NCI-H1105 (cell line): ENCODE results near the gene HSD3B7.
"Not testable (repeated sequence)": the region's sequence is repeated elsewhere in the genome, so short reads cannot be mapped to it uniquely, and the experiment has no call there.

Experiments
- DNase-seq: peaks from one replicate; lab custom pipeline; 2025; lab: John Stamatoyannopoulos, UW

HSD3B7 gene

GRCh38 chr16:30984669-30985400, at the start of gene HSD3B7:
TSS of gene HSD3B7 (plus strand) at chr16:30985207. CDS start at chr16:30985659, 452 bp downstream.
- DNase-seq, result peak; percentile 51

- DNase-seq, result no peak
Observed at GRCh38 chr16:30937692-30938091, 47.3 kb upstream of the HSD3B7 start.

DNA sequence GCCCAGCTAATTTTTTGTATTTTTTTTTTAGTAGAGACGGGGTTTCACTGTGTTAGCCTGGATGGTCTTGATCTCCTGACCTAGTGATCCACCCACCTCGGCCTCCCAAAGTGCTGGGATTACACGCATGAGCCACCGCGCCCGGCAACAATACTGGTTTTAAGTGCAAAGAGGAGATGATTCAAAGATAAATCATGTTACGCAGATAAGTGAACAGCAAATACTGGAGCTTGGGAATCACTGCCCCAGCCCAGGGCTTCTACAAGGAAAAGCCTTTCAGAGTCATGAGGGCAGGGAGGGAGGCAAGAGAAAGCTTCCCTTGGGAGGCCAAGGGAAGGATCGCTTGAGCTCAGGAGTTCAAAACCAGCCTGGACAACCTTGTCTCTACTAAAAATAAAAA, 45.4 kb upstream of the HSD3B7 start:
- not testable (repeated sequence) for DNase-seq

DNA sequence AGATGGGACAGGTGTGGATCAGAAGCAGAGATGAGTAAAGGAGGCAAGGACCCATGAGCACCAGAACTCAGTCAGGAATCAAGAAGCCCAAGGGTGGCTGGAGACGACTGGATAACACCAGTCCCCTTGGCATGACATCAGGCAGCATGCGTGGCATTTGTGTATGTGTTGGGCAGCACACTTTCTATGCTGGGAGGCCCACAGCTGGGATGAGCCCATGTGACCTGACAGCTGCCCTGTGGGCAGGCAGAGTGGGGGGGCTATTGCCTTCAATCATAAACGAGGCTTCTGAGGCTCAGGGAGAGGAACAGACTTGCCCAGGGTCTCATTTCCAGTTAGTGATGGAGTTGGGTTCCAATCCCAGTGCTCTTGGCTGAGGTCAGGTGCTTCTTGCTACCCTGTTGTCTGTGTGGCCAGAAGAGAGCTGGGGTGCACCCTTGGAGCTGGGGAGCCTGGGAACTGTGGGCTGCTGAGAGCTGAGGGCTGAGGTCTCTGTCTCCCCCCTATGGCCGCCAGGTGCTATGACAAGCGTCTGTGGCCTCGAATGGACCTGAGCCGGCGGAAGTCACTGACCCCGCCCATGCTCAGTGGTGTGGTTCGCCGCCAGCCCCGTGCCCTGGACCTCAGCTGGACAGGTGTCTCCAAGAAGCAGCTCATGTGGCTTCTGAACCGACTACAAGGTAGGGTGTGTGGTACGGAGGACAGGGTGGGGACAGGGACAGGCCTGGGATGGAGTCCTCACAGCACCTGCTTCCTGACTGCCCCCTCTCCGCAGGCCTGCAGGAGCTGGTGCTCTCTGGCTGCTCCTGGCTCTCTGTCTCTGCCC, 43.2 kb upstream of the HSD3B7 start:
- DNase-seq, result peak; percentile 15

DNA sequence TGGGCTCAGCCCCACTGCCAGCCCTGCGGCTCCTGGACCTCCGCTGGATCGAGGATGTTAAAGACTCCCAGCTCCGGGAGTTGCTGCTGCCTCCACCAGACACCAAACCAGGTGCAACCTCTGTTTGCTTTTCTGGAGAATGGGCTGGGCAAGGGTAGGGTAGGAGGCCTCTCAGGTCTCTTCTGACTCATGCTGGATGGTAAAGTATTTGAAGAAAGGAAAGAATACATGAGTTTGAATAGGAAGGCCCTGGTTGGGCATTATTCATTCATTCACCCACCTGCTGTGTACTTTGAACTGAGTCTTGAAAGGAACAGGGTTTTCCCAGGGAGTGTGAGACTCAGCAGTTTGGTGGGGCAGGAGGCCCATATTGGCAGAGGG, 42.6 kb upstream of the HSD3B7 start:
- no peak for DNase-seq

DNA sequence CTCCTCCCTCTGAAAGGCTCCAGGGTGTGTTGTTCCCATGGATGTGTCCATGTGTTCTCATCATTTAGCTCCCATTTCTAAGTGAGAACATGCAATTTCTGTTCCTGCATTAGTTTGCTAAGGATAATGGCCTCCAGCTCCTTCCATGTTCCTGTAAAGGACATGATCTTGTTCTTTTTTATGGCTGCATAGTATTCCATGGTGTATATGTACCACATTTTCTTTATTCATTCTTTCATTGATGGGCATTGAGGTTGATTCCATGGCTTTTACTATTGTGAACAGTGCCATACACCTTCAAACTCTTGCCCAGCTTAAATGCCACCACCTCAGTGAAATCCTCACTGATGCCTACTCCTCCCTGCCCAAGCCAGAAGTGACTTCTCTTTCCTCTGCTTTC, 40.7 kb upstream of the HSD3B7 start:
- DNase-seq, result no peak

GRCh38 chr16:30946671-30947540, 38.1 kb upstream of the HSD3B7 start:
- no peak for DNase-seq

DNA sequence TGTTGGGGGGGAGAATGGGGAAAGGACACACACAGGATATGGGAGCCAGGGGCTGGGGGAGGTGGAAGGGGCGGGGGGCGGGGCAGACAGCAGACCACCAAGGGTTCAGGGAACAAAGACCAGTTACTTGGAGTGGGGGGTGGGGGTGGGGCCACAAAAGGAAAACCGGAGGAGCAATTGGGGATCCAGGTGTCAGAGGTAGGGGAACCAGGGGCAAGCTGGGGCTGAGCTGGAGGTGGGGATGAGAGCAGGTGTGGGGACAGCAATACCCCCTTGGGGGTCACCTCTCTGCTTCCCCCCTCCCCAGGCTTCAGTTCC, 37.5 kb upstream of the HSD3B7 start:
- no peak for DNase-seq

DNA sequence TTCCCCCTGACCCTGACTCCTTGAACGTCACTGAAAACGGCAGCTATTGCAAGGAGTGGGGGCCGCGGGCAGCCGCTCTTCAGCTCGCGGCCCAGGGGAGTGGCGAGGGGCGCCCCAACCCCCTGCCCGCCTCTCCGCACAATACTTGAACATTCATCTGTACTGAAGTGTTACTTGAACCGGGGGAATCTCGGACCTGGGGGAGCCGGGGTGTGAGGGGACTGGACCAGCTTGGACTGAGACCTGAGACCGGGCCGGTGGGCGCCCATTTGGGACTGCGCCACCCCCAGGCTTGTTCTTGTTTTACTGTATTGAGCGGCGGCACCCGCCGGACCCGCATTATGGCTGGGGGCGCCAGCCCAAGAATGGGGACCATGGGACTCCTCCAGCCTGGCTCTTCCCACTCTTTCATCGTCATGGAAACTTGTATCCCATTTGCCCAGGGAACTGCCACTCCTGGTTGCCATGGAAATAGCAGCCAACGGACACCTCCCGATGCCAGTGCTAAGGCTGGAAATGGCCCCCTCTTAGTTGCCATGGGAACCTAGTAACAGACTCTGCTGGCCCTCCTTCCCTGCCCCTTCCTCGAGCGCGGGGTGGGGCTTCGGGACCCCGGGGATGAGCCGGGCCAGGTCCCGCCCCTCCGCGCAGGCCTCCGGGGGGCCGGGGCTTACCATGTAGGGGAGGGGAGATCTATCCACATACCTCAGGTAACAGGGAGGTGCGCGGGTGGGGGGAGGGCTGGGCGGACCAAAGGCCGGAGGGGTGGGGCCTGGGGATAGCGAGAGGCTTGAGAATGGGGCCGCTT, 36.9 kb upstream of the HSD3B7 start:
- peak; percentile 98 for DNase-seq

DNA sequence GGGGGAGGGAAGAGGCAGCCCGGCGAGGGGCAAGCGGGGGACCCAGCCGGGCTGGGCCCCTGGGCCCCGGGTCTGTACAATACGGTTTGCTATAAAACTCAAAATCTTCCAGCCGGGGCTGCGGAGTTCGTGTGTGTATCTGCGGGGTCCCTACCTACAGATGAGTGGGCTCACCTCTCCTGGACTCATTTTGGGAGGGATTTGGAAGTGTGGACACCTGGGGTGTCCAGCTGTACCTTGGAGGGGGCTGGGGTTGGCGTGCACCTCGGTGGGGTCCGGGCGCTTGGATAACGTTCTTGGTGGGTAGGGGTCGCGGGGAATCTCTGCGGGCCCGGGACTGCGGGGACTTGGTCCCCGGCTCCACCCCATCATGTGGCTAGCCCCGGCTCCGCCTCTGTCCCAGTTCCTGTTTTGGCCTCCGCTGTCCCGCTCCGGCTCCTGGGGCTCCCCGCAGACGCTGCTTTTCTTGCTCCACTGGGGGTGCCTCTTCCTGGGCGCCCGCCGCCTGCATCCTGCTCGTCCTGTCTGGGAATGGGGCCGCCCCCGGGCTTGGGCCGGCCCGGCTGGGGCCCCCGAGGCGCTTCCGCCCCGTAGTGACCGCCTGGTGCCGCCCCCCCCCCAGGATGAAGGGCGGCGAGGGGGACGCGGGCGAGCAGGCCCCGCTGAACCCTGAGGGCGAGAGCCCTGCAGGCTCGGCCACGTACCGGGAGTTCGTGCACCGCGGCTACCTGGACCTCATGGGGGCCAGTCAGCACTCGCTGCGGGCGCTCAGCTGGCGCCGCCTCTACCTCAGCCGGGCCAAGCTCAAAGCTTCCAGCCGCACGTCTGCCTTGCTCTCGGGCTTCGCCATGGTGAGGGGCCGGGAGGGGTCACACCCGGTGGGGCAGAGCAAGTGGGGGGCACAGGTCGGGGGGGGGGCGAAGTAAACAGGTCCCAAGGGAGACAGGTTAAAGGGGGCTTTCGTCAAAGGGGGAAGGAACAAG, 36.0 kb upstream of the HSD3B7 start, which contains the start of gene ORAI3:
Gene ORAI3, plus strand, starts transcription at position 402 of the 983 bp plus-strand sequence. Its CDS starts 222 bp downstream, at position 624.
- DNase-seq, result no peak

DNA sequence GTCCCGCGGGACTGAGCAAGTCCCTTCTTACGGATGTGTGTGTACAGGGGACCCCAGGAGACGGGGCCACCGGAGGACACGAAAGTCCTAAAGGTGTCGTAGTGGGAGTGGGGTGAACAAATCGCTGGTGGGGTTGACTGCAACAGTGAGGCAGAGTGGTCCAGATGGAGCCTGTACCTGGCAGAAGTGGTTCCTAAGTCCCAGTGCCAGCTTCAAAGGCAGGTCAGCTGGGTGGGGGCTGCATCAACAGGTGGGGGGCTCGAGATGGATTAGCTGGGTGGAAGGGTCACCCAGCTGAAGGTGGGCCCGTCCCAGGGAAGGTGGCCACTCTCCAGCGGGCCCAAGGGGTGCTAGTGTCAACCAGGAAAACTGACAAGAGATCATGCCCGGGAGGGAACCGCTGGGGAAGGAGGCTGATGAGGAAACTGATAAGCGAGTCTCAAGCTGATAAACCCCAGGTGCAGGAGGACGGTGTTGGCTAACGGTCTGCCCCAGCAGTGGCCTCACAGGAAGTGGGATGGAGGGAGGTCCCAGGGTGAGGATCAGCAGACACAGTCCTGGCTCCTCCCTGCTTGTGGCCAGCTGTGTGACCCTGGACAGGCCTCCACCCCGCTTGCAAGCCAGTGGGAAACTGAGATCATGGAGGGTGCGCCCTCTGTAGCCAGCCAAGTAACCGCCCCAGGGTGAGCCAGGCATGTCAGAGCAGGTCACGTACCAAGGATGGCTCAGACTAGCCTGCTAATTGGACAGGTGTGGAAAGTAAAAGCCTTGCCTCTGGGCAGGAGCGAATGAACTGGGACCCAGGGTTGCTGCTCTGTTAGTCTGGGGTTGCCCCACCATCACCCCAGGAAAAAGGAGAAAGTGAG, 35.1 kb upstream of the HSD3B7 start:
- peak; percentile 50 for DNase-seq

DNA sequence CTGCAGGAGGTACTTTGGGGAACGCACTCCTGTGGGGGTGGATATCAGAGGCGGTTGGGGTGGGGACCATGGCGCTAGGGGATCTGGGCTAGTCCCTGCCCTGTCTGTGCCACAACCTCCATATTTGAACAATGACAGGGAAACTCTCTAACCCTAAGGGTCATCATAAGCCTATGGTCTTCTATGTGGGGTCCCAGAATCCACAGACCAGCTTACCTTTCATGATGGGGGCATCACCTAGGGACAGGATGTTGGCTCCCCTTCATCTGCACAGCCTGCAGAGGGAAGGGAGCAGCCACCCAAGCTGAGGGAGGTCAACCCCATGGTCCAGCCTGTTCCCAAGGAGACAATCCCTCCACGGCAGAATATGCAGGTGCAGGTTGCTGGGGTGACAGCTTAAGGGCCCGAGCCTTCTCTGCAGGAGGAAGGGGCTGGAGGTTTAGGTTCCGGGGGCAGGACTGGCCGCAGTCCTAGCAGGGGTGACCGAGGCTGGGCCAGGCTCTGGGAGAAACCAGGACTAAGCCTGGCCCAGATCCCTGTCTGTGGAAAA, 34.4 kb upstream of the HSD3B7 start:
- DNase-seq, result no peak

- DNase-seq, result no peak
Observed at GRCh38 chr16:30951193-30951592, 33.8 kb upstream of the HSD3B7 start.

DNA sequence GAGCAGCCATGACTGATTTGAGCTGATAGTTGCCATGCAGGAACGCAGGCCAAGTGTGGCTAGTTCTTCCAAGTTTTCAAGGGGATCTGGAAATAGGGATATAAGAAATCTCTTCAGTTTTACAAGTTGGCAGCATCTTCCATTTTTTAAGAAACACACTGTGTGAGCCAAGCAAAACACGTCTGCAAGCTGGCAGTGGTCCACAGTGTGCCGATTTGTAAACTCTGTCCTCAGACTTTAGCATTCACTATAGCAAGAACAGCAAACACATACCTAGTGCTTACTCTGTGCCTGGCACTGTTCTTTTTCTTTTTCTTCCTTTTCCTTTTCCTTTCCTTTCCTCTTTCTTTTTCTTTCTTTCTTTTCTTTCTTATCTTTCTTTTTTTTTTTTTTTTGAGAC, 33.3 kb upstream of the HSD3B7 start:
- DNase-seq, result no peak

DNA sequence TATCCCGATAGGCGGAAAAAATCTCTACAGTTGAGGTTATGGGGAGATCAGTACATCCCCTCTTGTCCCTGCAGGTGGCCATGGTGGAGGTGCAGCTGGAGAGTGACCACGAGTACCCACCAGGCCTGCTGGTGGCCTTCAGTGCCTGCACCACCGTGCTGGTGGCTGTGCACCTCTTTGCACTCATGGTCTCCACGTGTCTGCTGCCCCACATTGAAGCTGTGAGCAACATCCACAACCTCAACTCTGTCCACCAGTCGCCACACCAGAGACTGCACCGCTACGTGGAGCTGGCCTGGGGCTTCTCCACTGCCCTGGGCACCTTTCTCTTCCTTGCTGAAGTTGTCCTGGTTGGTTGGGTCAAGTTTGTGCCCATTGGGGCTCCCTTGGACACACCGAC, 31.9 kb upstream of the HSD3B7 start:
- no peak for DNase-seq

DNA sequence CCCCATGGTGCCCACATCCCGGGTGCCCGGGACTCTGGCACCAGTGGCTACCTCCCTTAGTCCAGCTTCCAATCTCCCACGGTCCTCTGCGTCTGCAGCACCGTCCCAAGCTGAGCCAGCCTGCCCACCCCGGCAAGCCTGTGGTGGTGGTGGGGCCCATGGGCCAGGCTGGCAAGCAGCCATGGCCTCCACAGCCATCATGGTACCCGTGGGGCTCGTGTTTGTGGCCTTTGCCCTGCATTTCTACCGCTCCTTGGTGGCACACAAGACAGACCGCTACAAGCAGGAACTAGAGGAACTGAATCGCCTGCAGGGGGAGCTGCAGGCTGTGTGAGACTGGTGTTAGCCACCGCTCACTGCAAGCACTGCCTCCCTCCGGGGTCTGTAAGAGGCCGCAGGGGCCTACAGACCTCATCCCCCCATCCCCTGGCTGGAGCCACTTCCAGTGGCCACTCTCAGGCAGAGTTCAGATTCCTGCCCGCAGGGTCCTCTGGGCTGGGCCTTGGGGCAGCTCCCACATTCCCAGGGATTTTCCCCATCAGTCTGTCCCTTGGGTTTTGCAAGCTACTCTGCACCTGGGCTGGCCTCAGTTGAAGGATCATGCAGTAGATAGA, 31.4 kb upstream of the HSD3B7 start:
- peak; percentile 48 for DNase-seq

DNA sequence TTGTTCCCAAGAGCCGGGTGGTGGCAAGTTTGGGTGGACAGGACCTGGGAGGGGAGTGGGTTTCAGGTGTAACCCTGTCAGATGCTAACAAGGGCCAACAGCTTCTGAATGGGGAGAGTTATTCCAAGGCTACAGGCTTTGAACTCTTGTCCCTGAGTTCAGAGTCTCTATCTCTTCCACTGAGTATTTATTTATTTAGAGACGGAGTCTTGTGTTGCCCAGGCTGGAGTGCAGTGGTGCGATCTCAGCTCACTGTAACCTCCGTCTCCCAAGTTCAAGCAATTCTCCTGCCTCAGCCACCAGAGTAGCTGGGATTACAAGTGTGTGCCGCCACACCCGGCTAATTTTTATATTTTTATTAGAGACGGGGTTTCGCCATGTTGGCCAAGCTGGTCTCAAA, 30.0 kb upstream of the HSD3B7 start:
- DNase-seq, result no peak

DNA sequence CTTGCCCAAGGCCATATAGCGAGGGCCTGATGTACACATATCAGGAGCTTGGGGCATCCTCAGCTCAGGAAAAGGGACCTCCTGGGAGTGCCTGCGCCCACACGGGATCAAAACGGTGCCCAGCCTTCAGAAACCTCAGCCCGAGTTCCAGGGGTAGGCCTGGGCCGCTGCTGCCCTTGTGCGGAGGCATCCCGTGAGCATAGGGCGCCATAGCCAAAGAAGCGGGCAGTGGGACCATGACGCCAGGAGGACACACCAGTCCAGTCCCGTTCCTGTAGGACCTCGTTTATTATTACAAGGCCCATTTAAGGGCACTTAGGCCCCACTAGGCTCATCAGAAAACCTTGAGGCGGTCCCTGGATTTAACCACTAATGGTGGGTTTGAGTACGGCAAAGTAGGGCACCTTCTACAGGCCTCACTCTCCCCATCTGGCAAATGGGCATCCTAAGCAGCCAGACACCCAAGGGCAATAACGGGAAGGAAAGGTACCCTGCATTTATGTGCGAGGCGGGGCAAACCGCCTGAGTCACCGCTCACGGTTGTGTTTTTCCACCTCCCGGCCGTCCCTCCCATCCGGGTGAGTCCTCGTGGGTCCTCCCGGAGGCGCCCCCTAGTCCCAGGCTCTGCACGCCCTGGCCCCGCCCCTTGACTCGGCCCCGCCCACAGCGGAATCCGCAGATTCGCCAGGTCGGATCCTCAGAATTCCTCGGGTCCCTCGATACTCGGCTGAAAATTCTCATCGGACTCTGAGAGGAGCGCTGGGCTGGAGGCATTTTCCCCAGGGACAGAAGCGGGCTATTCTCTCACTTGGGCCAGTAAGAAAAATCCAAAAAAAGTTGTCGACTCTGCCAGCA, 28.2 kb upstream of the HSD3B7 start:
- DNase-seq, result peak; percentile 55
